ENCODE data around the gene TM9SF3. TPM values are rescaled to one million over a fixed set of nuclear protein-coding genes. Genes with fewer than 3 reads are reported as not detected.
"Not testable (repeated sequence)": the region's sequence is repeated elsewhere in the genome, so short reads cannot be mapped to it uniquely, and the experiment has no call there.

The TM9SF3 gene
- total RNA-seq, 1 donor = 45.5 TPM

GRCh38 chr10:96570983-96571964, 15.5 kb downstream of the TM9SF3 start:
- peak in 1 of 3 donors; percentile 9 for DNase-seq (ENCODE audit: low read depth in 2 of 3, low spot score in 2 of 3)

- DNase-seq (ENCODE audit: low read depth in 2 of 3, low spot score in 2 of 3) = no peak
Measured at GRCh38 chr10:96570511-96570910, 16.3 kb downstream of the TM9SF3 start.

- DNase-seq (ENCODE audit: low read depth in 2 of 3, low spot score in 2 of 3) = no peak
Measured at GRCh38 chr10:96568402-96568801, 18.4 kb downstream of the TM9SF3 start.

- DNase-seq (ENCODE audit: low read depth in 2 of 3, low spot score in 2 of 3) = no peak
Measured at GRCh38 chr10:96565774-96566173, 21.0 kb downstream of the TM9SF3 start.

GRCh38 chr10:96560966-96561887, 25.6 kb downstream of the TM9SF3 start:
- no peak for DNase-seq (ENCODE audit: low read depth in 2 of 3, low spot score in 2 of 3)

- DNase-seq (ENCODE audit: low read depth in 2 of 3, low spot score in 2 of 3) = no peak
Measured at GRCh38 chr10:96560489-96560888, 26.3 kb downstream of the TM9SF3 start.

GRCh38 chr10:96556003-96556402, 30.8 kb downstream of the TM9SF3 start:
- peak in 2 of 3 donors; percentile 12 to 60 for DNase-seq (ENCODE audit: low read depth in 2 of 3, low spot score in 2 of 3)

GRCh38 chr10:96555330-96555729, 31.5 kb downstream of the TM9SF3 start:
- no peak for DNase-seq (ENCODE audit: low read depth in 2 of 3, low spot score in 2 of 3)

GRCh38 chr10:96548589-96548988, 38.2 kb downstream of the TM9SF3 start:
- no peak for DNase-seq (ENCODE audit: low read depth in 2 of 3, low spot score in 2 of 3)

GRCh38 chr10:96545558-96545957, 41.3 kb downstream of the TM9SF3 start:
- not testable (repeated sequence) for DNase-seq (ENCODE audit: low read depth in 2 of 3, low spot score in 2 of 3)

- DNase-seq (ENCODE audit: low read depth in 2 of 3, low spot score in 2 of 3) = no peak
Measured at GRCh38 chr10:96541921-96542320, 44.9 kb downstream of the TM9SF3 start.

- no peak for DNase-seq (ENCODE audit: low read depth in 2 of 3, low spot score in 2 of 3)
Measured at GRCh38 chr10:96540240-96540639, 46.6 kb downstream of the TM9SF3 start.

GRCh38 chr10:96538683-96539082, 48.1 kb downstream of the TM9SF3 start:
- no peak for DNase-seq (ENCODE audit: low read depth in 2 of 3, low spot score in 2 of 3)

- DNase-seq (ENCODE audit: low read depth in 2 of 3, low spot score in 2 of 3) = no peak
Measured at GRCh38 chr10:96536129-96536528, 50.7 kb downstream of the TM9SF3 start.

GRCh38 chr10:96532523-96532922, 54.3 kb downstream of the TM9SF3 start:
- no peak for DNase-seq (ENCODE audit: low read depth in 2 of 3, low spot score in 2 of 3)

- DNase-seq (ENCODE audit: low read depth in 2 of 3, low spot score in 2 of 3) = peak in 2 of 3 donors; percentile 10 to 25
Measured at GRCh38 chr10:96529634-96530279, 57.1 kb downstream of the TM9SF3 start.

- DNase-seq (ENCODE audit: low read depth in 2 of 3, low spot score in 2 of 3) = no peak
Measured at GRCh38 chr10:96524741-96525140, 62.1 kb downstream of the TM9SF3 start.

GRCh38 chr10:96517284-96517683, 69.5 kb downstream of the TM9SF3 start:
- no peak for DNase-seq (ENCODE audit: low read depth in 2 of 3, low spot score in 2 of 3)

- no peak for DNase-seq (ENCODE audit: low read depth in 2 of 3, low spot score in 2 of 3)
Measured at GRCh38 chr10:96516337-96516736, 70.5 kb downstream of the TM9SF3 start.

GRCh38 chr10:96513698-96514561, 72.9 kb downstream of the TM9SF3 start, which contains the start of gene TLL2:
TSS of gene TLL2 (minus strand) at chr10:96513926. CDS start at chr10:96513685, 241 bp downstream.
- DNase-seq (ENCODE audit: low read depth in 2 of 3, low spot score in 2 of 3) = peak; percentile 19 to 78 (median 70)

Measured in hematopoietic multipotent progenitor cell (in vitro differentiated cells).